Right atrium auricular region (tissue), 2 donors: ENCODE results near the gene UMAD1. TPM values are rescaled to one million over a fixed set of nuclear protein-coding genes. Genes with fewer than 3 reads are reported as not detected.

ENCODE experiments used
- DNase-seq: peaks from one replicate; pipeline ENCODE4 v3.0.0-alpha.2; 2019; ENCODE audit warnings: low spot score
- H3K27ac ChIP-seq, 2 donors: fragments of 200-600 bp; sonication (generic); 1 replicate in 1 of 2; 2 replicates in 1 of 2; pipeline ENCODE4 v1.5.1; 2016 to 2019
- H3K27me3 ChIP-seq, 2 donors: fragments of 200-600 bp; sonication (generic); one replicate each; pipeline versions ENCODE4 v1.5.1 to v1.6.0; 2017 to 2019
- H3K36me3 ChIP-seq: fragments of 200-600 bp; sonication (generic); one replicate; pipeline ENCODE4 v1.5.1; 2016
- H3K4me1 ChIP-seq, 2 donors: fragments of 200-600 bp; sonication (generic); one replicate each; pipeline versions ENCODE4 v1.5.1 to v1.6.0; 2017 to 2019
- H3K4me3 ChIP-seq, 2 donors: fragments of 200-600 bp; sonication (generic); 1 replicate in 1 of 2; 2 replicates in 1 of 2; pipeline ENCODE4 v1.5.1; 2017 to 2019; ENCODE audit warnings: mild to moderate bottlenecking in 1 of 2, moderate library complexity in 1 of 2
- H3K9me3 ChIP-seq, 2 donors: fragments of 200-600 bp; sonication (generic); one replicate each; pipeline ENCODE4 v1.5.1; 2019
- total RNA-seq, 2 donors: library from RNA; depleted of rRNA; stranded (reverse); fragments of >200 nt; gene quantifications; one replicate each; pipeline ENCODE4 v1.1.0, GENCODE V29; 2016
- TF ChIP-seq, protein P1 (sequence below), 2 donors: fragments of 200-600 bp; sonication (generic); IDR thresholded peaks; one replicate each; pipeline ENCODE4 v1.5.1; 2019; ENCODE audit warnings: antibody characterized with exemption in 2 of 2

Gene UMAD1
- total RNA-seq, 2 donors from 2014 or later = 9.2 to 17.7 TPM

DNA sequence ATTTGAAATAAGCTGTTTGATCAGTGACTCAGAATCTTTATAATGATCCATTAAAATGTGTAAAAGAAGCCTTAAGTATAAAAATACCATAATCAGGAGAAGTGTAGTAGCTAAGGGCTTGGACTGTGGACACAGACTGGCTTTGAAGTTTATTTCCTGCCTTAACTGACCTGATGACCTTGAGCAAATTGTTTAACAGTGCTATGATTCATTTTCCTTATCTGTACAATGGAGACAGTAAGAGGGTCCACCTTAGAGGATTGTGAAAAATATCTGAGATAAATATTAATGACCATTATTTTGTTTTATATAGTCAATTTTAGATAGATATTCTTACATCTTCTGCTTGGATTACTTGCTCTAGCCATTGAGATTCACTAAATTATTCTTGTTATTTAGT is 91.2 kb downstream of the UMAD1 start:
- DNase-seq = no peak
- peak overlapping the region in 1 of 2 donors; percentile 11 for H3K27ac ChIP-seq
- no peaks in the 10 kb centered on the region for H3K36me3 ChIP-seq
- no peak overlapping the region for H3K4me3 ChIP-seq
- H3K4me1 ChIP-seq = peaks cover 0 to 8% of the 10 kb centered on the region in 2 donors
- no peaks in the 10 kb centered on the region for H3K9me3 ChIP-seq
- TF ChIP-seq, protein P1, sequence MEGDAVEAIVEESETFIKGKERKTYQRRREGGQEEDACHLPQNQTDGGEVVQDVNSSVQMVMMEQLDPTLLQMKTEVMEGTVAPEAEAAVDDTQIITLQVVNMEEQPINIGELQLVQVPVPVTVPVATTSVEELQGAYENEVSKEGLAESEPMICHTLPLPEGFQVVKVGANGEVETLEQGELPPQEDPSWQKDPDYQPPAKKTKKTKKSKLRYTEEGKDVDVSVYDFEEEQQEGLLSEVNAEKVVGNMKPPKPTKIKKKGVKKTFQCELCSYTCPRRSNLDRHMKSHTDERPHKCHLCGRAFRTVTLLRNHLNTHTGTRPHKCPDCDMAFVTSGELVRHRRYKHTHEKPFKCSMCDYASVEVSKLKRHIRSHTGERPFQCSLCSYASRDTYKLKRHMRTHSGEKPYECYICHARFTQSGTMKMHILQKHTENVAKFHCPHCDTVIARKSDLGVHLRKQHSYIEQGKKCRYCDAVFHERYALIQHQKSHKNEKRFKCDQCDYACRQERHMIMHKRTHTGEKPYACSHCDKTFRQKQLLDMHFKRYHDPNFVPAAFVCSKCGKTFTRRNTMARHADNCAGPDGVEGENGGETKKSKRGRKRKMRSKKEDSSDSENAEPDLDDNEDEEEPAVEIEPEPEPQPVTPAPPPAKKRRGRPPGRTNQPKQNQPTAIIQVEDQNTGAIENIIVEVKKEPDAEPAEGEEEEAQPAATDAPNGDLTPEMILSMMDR (IDR thresholded peaks at IDR 0.05) = no peak
- H3K27me3 ChIP-seq = no peaks in the 10 kb centered on the region

DNA sequence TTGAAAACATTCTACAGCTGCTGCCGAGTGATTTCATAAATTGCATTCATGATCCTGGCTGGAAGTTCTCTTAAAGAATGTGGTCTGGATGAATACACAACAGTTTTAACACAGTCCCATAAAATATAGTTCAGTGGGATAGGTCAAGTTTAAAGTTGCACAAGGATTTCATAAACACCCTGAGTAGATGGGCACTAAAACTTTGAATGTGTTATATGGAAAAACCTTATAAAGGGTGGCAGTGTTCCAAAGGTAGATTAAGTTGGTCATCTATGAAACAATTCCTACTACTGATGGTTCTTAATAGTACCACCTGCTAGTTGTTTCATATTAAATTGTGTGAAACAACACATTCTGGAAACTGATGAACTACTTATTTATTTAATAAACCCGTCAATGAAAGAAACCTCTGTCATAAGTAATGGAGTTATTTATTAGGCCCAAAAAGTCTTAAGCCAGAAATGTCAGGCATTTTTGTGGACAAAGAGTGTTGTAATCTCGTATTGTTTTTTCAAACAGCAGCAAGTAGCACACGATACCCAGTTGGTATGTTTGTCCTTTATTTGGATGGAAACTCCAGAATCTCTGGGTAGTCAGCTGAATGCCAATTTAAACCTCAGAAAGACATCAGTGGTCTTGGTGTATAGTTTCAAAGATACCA is 92.2 kb downstream of the UMAD1 start:
- H3K9me3 ChIP-seq = no peaks in the 10 kb centered on the region
- H3K4me1 ChIP-seq = peaks cover 0 to 8% of the 10 kb centered on the region in 2 donors
- no peaks in the 10 kb centered on the region for H3K27me3 ChIP-seq
- no peaks in the 10 kb centered on the region for H3K36me3 ChIP-seq
- DNase-seq = no peak
- H3K27ac ChIP-seq = peak overlapping the region in 1 of 2 donors; percentile 11
- TF ChIP-seq, protein P1 (IDR thresholded peaks at IDR 0.05) = no peak
- H3K4me3 ChIP-seq = no peak overlapping the region

DNA sequence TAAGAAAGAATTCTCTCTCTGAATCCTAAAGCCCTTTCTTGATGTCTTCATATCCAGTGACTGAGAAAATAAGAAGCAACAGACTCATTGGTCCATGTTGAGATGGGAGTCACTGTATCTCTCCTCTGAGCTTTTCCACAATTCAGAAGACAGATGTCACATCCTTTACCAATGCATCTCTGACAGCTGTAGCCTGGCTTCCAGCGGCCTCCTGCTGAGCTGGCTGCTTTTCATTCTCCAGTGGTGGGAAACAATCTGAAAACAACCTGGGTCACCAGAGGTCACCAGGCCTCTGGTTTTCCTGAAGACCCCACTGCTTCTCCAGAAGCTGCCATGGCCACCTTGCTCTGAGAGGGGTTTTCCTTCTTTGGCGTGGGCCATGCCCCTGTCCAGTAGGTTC is 96.1 kb downstream of the UMAD1 start:
- Histone ChIP-seq H3K4me1 (peaks cover 0 to 5% of the 10 kb centered on the region in 2 donors), H3K27ac (no peak overlapping the region), H3K4me3 (no peak overlapping the region), H3K9me3 (no peaks in the 10 kb centered on the region), H3K27me3 (no peaks in the 10 kb centered on the region), H3K36me3 (no peaks in the 10 kb centered on the region)
- TF ChIP-seq, protein P1 (IDR thresholded peaks at IDR 0.05) = no peak
- DNase-seq = no peak

- no peak overlapping the region for H3K4me3 ChIP-seq
- no peaks in the 10 kb centered on the region for H3K4me1 ChIP-seq
- no peak for DNase-seq
- no peak overlapping the region for H3K27ac ChIP-seq
- TF ChIP-seq, protein P1 (IDR thresholded peaks at IDR 0.05) = no peak
- H3K27me3 ChIP-seq = no peaks in the 10 kb centered on the region
- no peaks in the 10 kb centered on the region for H3K9me3 ChIP-seq
- no peaks in the 10 kb centered on the region for H3K36me3 ChIP-seq
These were observed 97.1 kb downstream of the UMAD1 start for GRCh38 chr7:7737674-7738073.

DNA sequence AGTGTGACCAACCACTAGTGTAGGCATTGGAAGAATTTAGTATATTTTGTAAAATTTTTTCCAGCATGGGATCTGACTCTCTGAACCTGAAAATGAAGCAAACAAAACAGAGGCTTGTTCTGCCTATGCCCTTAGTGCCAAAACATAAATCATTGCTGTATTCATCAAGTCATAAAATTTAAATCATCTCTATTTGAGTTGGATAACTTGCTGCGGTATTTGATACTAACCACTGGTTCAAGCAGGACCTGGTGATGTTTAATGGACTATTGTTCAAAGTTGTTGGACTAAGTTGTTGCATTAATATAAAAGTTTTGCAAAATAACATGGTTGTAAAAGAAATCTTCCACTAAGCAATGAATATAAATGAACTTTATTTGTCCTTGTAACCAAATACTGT is 97.6 kb downstream of the UMAD1 start:
- TF ChIP-seq, protein P1 (IDR thresholded peaks at IDR 0.05) = no peak
- no peaks in the 10 kb centered on the region for H3K4me1 ChIP-seq

GRCh38 chr7:7738622-7739021 is 98.1 kb downstream of the UMAD1 start:
- Histone ChIP-seq H3K4me1 (no peaks in the 10 kb centered on the region), H3K4me3 (no peak overlapping the region), H3K36me3 (no peaks in the 10 kb centered on the region), H3K27ac (no peak overlapping the region), H3K27me3 (no peaks in the 10 kb centered on the region), H3K9me3 (no peaks in the 10 kb centered on the region)
- DNase-seq = no peak
- TF ChIP-seq, protein P1 (IDR thresholded peaks at IDR 0.05) = no peak

More for the DNA sequence above, 97.6 kb downstream of the UMAD1 start:
- no peak overlapping the region for H3K27ac ChIP-seq
- no peaks in the 10 kb centered on the region for H3K9me3 ChIP-seq
- H3K4me3 ChIP-seq = no peak overlapping the region
- no peaks in the 10 kb centered on the region for H3K36me3 ChIP-seq
- no peaks in the 10 kb centered on the region for H3K27me3 ChIP-seq
- DNase-seq = no peak
